Measurements from ENCODE around the gene STRADA.

Gene STRADA

GRCh38 chr17:63703556-63704258 is 37.9 kb downstream of the STRADA start:
- no peak for DNase-seq
- in situ Hi-C loops (cut with MboI; ENCODE audit: low pct_unique_long_range_greater_than_20kb, low sequenced_read_pairs), result no loop called here

GRCh38 chr17:63703029-63703428 is 38.6 kb downstream of the STRADA start:
- in situ Hi-C loops (cut with MboI; ENCODE audit: low pct_unique_long_range_greater_than_20kb, low sequenced_read_pairs), result no loop called here
- no peak for DNase-seq

- no peak for DNase-seq
- in situ Hi-C loops (cut with MboI; ENCODE audit: low pct_unique_long_range_greater_than_20kb, low sequenced_read_pairs), result no loop called here
These were observed 38.9 kb downstream of the STRADA start for GRCh38 chr17:63702721-63703015.

GRCh38 chr17:63701868-63702720 is 39.5 kb downstream of the STRADA start:
- in situ Hi-C loops (cut with MboI; ENCODE audit: low pct_unique_long_range_greater_than_20kb, low sequenced_read_pairs), result no loop called here
- DNase-seq, result peak; percentile 67

- in situ Hi-C loops (cut with MboI; ENCODE audit: low pct_unique_long_range_greater_than_20kb, low sequenced_read_pairs), result no loop called here
- DNase-seq, result no peak
These were observed 40.2 kb downstream of the STRADA start for GRCh38 chr17:63701456-63701820.

GRCh38 chr17:63700528-63701455 is 40.8 kb downstream of the STRADA start:
- in situ Hi-C loops (cut with MboI; ENCODE audit: low pct_unique_long_range_greater_than_20kb, low sequenced_read_pairs), result no loop called here
- no peak for DNase-seq

GRCh38 chr17:63699638-63700527 is 41.7 kb downstream of the STRADA start, which contains the start of gene LIMD2:
TSS of gene LIMD2 (minus strand) at chr17:63700125. CDS start at chr17:63699298, 827 bp downstream.
- in situ Hi-C loops (cut with MboI; ENCODE audit: low pct_unique_long_range_greater_than_20kb, low sequenced_read_pairs), result no loop called here
- DNase-seq, result peak; percentile 46

GRCh38 chr17:63698886-63699637 is 42.5 kb downstream of the STRADA start:
- in situ Hi-C loops (cut with MboI; ENCODE audit: low pct_unique_long_range_greater_than_20kb, low sequenced_read_pairs), result no loop called here
- peak; percentile 92 for DNase-seq

- in situ Hi-C loops (cut with MboI; ENCODE audit: low pct_unique_long_range_greater_than_20kb, low sequenced_read_pairs), result no loop called here
These were observed 43.2 kb downstream of the STRADA start for GRCh38 chr17:63698381-63698885.

GRCh38 chr17:63697341-63698286 is 44.0 kb downstream of the STRADA start:
- in situ Hi-C loops (cut with MboI; ENCODE audit: low pct_unique_long_range_greater_than_20kb, low sequenced_read_pairs), result no loop called here
- DNase-seq, result peak; percentile 96

More at GRCh38 chr17:63698381-63698885, 43.2 kb downstream of the STRADA start:
- no peak for DNase-seq

GRCh38 chr17:63696381-63696961 is 45.1 kb downstream of the STRADA start:
- DNase-seq, result peak; percentile 71
- in situ Hi-C loops (cut with MboI; ENCODE audit: low pct_unique_long_range_greater_than_20kb, low sequenced_read_pairs), result no loop called here

GRCh38 chr17:63695889-63696288 is 45.7 kb downstream of the STRADA start:
- DNase-seq, result no peak
- in situ Hi-C loops (cut with MboI; ENCODE audit: low pct_unique_long_range_greater_than_20kb, low sequenced_read_pairs), result no loop called here

- in situ Hi-C loops (cut with MboI; ENCODE audit: low pct_unique_long_range_greater_than_20kb, low sequenced_read_pairs), result no loop called here
- DNase-seq, result no peak
These were observed 46.4 kb downstream of the STRADA start for GRCh38 chr17:63694950-63695773.

GRCh38 chr17:63694229-63694949 is 47.2 kb downstream of the STRADA start:
- in situ Hi-C loops (cut with MboI; ENCODE audit: low pct_unique_long_range_greater_than_20kb, low sequenced_read_pairs), result no loop called here
- no peak for DNase-seq

Data from KBM-7 (cell line).